C4-2B (cell line): ENCODE results near the gene DIPK1A.

Experiments
- ZFX ChIP-seq: fragments of 450-650 bp; IDR thresholded peaks from 2 replicates; pipeline ENCODE4 v1.6.1; 2017
- TF ChIP-seq, protein P1 (sequence below): fragments of 450-650 bp; conservative IDR thresholded peaks from 2 replicates; pipeline ENCODE4 v1.5.1; 2017; ENCODE audit warnings: mild to moderate bottlenecking

DNA sequence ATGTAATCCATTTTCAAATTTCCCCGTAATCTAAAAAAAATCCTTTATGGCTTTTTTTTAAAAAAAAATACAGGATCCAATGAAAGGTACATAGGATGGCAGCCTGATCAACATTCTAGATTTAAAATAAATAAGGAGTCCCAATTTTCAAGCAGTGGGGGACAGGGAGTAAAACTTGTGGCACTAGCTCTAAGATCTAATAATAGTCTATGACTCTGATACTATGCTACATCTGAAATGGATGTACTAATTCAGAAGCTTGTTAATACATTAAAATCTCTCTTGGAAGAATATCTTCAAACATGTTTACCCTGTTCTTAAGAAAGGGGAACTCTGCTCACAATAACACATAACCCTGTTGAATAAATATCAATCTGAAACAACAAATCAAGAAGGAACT lies 8.5 kb downstream of the DIPK1A start:
- TF ChIP-seq, protein P1, sequence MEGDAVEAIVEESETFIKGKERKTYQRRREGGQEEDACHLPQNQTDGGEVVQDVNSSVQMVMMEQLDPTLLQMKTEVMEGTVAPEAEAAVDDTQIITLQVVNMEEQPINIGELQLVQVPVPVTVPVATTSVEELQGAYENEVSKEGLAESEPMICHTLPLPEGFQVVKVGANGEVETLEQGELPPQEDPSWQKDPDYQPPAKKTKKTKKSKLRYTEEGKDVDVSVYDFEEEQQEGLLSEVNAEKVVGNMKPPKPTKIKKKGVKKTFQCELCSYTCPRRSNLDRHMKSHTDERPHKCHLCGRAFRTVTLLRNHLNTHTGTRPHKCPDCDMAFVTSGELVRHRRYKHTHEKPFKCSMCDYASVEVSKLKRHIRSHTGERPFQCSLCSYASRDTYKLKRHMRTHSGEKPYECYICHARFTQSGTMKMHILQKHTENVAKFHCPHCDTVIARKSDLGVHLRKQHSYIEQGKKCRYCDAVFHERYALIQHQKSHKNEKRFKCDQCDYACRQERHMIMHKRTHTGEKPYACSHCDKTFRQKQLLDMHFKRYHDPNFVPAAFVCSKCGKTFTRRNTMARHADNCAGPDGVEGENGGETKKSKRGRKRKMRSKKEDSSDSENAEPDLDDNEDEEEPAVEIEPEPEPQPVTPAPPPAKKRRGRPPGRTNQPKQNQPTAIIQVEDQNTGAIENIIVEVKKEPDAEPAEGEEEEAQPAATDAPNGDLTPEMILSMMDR: no peak
- no peak for TF ChIP-seq ZFX
